ENCODE measurements around the gene ZNF141.

- no peak for TF ChIP-seq CTCF (IDR thresholded peaks at IDR 0.05)
- TF ChIP-seq POLR2A (IDR thresholded peaks at IDR 0.05) = no peak
Observed at GRCh38 chr4:302381-302780, 35.2 kb upstream of the ZNF141 start.

All from body of pancreas (tissue), 4 donors.